ENCODE data around the gene DHRS12. TPM values are rescaled to one million over a fixed set of nuclear protein-coding genes. Genes with fewer than 3 reads are reported as not detected.

The DHRS12 gene
- total and polyA plus RNA-seq, 12 donors, result 5.5 to 20.6 (median 10.3) TPM

DNA sequence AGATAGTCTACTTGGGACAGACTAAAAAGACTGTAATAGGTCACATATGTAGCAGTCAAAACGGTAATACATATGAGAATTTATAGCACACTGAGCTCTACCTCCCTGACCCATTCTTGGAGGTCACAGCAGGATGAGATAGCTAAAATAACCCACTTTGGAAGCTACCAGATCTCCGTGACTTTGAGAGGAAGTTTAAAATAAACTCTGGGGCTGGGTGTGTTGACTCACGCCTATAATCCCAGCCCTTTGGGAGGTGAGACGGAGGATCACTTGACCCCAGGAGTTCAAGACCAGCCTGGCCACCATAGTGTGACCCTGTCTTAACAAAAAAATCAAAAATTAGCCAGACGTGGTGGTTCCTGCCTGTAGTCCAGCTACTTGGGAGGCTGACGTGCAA, 45.3 kb downstream of the DHRS12 start:
- no peaks in the 10 kb centered on the region for H3K27me3 ChIP-seq
- ATAC-seq (no peak), DNase-seq (no peak)
- H3K36me3 ChIP-seq, result peaks cover 0 to 98% (median 23%) of the 10 kb centered on the region in 9 donors
- intact Hi-C loops (cut with DNase I), result no loop called here
- H3K4me1 ChIP-seq, result peaks cover 0 to 1% (median 0%) of the 10 kb centered on the region in 9 donors
- no peak overlapping the region for H3K4me3 ChIP-seq
- no peaks in the 10 kb centered on the region for H3K9me3 ChIP-seq
- TF ChIP-seq, protein P1, sequence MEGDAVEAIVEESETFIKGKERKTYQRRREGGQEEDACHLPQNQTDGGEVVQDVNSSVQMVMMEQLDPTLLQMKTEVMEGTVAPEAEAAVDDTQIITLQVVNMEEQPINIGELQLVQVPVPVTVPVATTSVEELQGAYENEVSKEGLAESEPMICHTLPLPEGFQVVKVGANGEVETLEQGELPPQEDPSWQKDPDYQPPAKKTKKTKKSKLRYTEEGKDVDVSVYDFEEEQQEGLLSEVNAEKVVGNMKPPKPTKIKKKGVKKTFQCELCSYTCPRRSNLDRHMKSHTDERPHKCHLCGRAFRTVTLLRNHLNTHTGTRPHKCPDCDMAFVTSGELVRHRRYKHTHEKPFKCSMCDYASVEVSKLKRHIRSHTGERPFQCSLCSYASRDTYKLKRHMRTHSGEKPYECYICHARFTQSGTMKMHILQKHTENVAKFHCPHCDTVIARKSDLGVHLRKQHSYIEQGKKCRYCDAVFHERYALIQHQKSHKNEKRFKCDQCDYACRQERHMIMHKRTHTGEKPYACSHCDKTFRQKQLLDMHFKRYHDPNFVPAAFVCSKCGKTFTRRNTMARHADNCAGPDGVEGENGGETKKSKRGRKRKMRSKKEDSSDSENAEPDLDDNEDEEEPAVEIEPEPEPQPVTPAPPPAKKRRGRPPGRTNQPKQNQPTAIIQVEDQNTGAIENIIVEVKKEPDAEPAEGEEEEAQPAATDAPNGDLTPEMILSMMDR (IDR thresholded peaks at IDR 0.05), result no peak
- 67 to 77% methylated on average over 6 of the region's 6 CpGs for WGBS, 2 donors
- no peak overlapping the region for H3K27ac ChIP-seq

DNA sequence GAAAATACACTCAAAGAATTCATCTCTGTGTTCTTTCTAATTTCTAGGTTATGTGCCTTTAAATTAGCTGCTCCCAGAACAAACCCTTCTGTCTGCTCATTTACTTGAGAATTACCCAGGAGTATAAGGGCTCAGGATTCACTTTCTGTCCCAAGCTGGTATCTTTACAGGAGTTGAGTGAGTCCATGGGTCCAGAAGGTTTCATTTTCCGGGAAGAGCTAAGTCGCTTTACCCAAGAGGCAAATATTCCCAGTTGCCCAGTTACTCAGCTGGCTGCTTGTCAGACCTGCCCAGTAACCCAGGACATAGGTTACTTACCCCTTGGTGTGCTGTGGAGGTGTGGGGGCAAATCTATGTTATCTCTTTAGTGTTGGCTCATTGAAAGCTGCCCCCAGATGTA, 47.3 kb downstream of the DHRS12 start:
- peaks cover 0 to 99% (median 24%) of the 10 kb centered on the region in 9 donors for H3K36me3 ChIP-seq
- no peaks in the 10 kb centered on the region for H3K9me3 ChIP-seq
- no peak for DNase-seq
- 85 to 89% methylated on average over 2 of the region's 2 CpGs for WGBS, 2 donors
- ATAC-seq, result no peak
- no peak overlapping the region for H3K27ac ChIP-seq
- no peak overlapping the region for H3K4me3 ChIP-seq
- TF ChIP-seq, protein P1 (IDR thresholded peaks at IDR 0.05), result no peak
- intact Hi-C loops (cut with DNase I), result no loop called here
- no peaks in the 10 kb centered on the region for H3K4me1 ChIP-seq
- no peaks in the 10 kb centered on the region for H3K27me3 ChIP-seq

DNA sequence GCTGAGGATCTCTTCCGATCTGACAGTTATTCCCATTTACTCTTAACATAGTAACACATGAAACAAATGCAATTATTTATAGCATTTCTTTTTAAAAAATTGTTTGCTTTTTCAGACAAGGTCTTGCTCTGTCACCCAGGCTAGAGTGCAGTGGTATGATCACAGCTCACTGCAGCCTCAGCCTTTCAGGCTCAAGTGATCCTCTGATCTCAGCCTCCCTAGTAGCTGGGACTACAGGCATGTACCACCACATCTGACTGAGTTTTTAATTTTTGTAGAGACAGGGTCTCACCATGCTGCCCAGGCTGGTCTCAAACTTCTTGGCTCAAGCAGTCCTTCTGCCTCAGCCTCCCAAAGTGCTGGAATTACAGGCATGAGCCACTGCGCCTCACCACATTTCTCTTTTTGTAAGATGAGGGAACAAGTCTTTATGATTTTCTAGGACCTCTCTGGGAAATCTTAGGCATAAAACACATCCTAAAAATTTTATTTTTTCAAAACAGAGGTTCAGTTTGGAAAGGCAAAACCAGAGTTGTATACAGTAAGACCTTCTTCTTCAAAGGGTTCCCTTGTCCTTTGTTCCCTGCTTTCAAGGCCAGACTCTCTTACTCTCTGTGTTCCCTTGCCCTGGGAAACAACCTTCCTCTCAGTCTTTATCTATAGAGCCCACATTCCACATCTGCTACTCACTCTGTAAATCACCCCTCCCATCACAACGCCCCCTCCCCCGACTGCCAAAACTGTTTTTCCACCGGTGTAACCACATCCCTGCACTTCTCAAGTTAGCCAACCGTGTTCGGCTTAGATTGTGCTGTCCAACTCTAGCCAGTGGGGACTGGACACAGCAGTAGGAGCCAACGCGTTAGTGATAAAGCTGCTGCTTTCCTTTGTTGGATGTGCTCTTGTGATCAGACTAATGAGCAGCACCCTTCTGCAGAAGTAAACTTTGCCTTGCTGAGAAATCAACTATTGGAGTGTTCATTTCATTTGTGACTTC, 56.2 kb downstream of the DHRS12 start:
- ATAC-seq (no peak), DNase-seq (no peak)
- peaks cover 0 to 93% (median 18%) of the 10 kb centered on the region in 9 donors for H3K36me3 ChIP-seq
- H3K4me1 ChIP-seq, result no peaks in the 10 kb centered on the region
- TF ChIP-seq, protein P1 (IDR thresholded peaks at IDR 0.05), result no peak
- peaks cover 0 to 23% (median 11%) of the 10 kb centered on the region in 11 donors for H3K9me3 ChIP-seq
- H3K4me3 ChIP-seq, result no peak overlapping the region
- H3K27me3 ChIP-seq, result no peaks in the 10 kb centered on the region
- 96 to 97% methylated on average over 9 of the region's 9 CpGs for WGBS, 2 donors
- H3K27ac ChIP-seq, result no peak overlapping the region
- intact Hi-C loops (cut with DNase I), result no loop called here

DNA sequence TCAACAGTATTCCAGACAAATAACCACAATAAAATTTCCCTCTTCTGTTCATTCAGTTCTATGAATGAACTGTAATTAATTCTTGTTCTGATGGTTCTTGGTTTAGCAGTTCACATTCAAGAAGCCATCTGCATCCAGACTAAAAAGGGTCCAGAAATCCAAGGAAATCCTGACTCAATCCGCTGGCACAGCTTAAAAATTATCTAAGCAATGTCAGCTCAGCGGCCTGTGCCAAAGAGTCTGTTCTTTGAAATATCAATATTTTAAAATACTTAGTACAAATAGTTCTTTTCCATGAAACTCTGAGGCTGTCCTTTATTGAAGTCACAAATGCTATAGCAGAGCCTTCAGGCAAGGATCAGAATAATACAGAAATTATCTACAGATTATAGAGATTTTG, 57.2 kb downstream of the DHRS12 start:
- no peaks in the 10 kb centered on the region for H3K27me3 ChIP-seq
- no peak for DNase-seq
- H3K36me3 ChIP-seq, result peaks cover 0 to 91% (median 12%) of the 10 kb centered on the region in 9 donors
- TF ChIP-seq, protein P1 (IDR thresholded peaks at IDR 0.05), result no peak
- peak in 5 of 8 donors; percentile 39 to 59 (median 42) for ATAC-seq
- 75 to 81% methylated on average over 2 of the region's 2 CpGs for WGBS, 2 donors
- H3K9me3 ChIP-seq, result peaks cover 0 to 23% (median 11%) of the 10 kb centered on the region in 11 donors
- H3K4me1 ChIP-seq, result no peaks in the 10 kb centered on the region
- H3K27ac ChIP-seq, result no peak overlapping the region
- H3K4me3 ChIP-seq, result no peak overlapping the region
- intact Hi-C loops (cut with DNase I), result no loop called here
